ENCODE results near the gene ITGA4. TPM values are rescaled to one million over a fixed set of nuclear protein-coding genes. Genes with fewer than 3 reads are reported as not detected.

The ITGA4 gene
- total and polyA plus RNA-seq, 9 of the 15 experiments (the other 6 are each of a cell fraction or from before 2014, with no cell fraction given): 0.06 to 0.81 (median 0.27) TPM

- Histone ChIP-seq H3K4me2 (ENCODE audit: insufficient read depth, low read length) (no peak overlapping the region), H3K27ac (ENCODE audit: extremely low read depth, low read depth, low read length) (no peak overlapping the region), H3K9me1 (ENCODE audit: control insufficient read depth, insufficient read depth, low read length) (no peaks in the 10 kb centered on the region), H3K9me3 (replicated peaks; ENCODE audit: control insufficient read depth, insufficient read depth, low read depth, low read length) (no peaks in the 10 kb centered on the region), H3K9ac (ENCODE audit: insufficient read depth in 1 of 2, low read depth in 2 of 2, low read length in 2 of 2) (no peak overlapping the region), H4K20me1 (replicated peaks; ENCODE audit: control insufficient read depth, insufficient read depth, low read length) (no peaks in the 10 kb centered on the region), H3K79me2 (ENCODE audit: control insufficient read depth, insufficient read depth, low read length) (no peaks in the 10 kb centered on the region), H2AFZ (ENCODE audit: low read depth, low read length) (no peak overlapping the region), H3K36me3 (ENCODE audit: control insufficient read depth, insufficient read depth, low read length) (no peaks in the 10 kb centered on the region), H3K4me3 (no peak overlapping the region), H3K4me1 (replicated peaks in 1 of 2; ENCODE audit: control insufficient read depth in 2 of 2, insufficient read depth in 2 of 2, low read length in 2 of 2) (no peaks in the 10 kb centered on the region), H3K27me3 (ENCODE audit: control insufficient read depth in 2 of 2, insufficient read depth in 2 of 2, low read length in 2 of 2) (no peaks in the 10 kb centered on the region)
- intact Hi-C loops (cut with micrococcal nuclease): no loop called here
- ChIA-PET CTCF (ENCODE audit: low intra/inter-chr PET ratio) (no interaction called here), POLR2A (no interaction called here)
- ATAC-seq: no peak
- in situ Hi-C loops (cut with MboI): no loop called here
- DNase-seq (ENCODE audit: extremely low read depth in 1 of 4, low spot score in 3 of 4): no peak
- FAIRE-seq: no peak
- WGBS (ENCODE audit: insufficient coverage, low coverage, missing lambda C conversion rate): 2% methylated on average over 3 of the region's 3 CpGs
- BruUV-seq (replicated peaks): no TSS peak
- TF ChIP-seq NBN (IDR thresholded peaks at IDR 0.05; ENCODE audit: low read depth) (no peak), ZNF551 (CRISPR knock-in tag; IDR thresholded peaks at IDR 0.05) (no peak), HNRNPK (IDR thresholded peaks at IDR 0.05; ENCODE audit: low read depth, low read length, poor library complexity, severe bottlenecking) (no peak), DIDO1 (tag; IDR thresholded peaks at IDR 0.05; ENCODE audit: low read depth) (no peak), ZMIZ1 (IDR thresholded peaks at IDR 0.05; ENCODE audit: low read depth in 2 of 2, low read length in 2 of 2) (no peak), HNRNPLL (IDR thresholded peaks at IDR 0.05; ENCODE audit: low read depth, low read length, poor library complexity, severe bottlenecking) (no peak), ZNF75A (CRISPR knock-in tag; IDR thresholded peaks at IDR 0.05) (no peak), SOX6 (IDR thresholded peaks at IDR 0.05) (no peak), MTA3 (IDR thresholded peaks at IDR 0.05; ENCODE audit: borderline replicate concordance) (no peak)
These were observed 58.5 kb downstream of the ITGA4 start for GRCh38 chr2:181515719-181516118.

All from K562 (cell line).